GM12891 (cell line): ENCODE data around the gene RUVBL1.

Source experiments
- PAX5 ChIP-seq: IDR thresholded peaks from 2 replicates; pipeline ENCODE4 v1.6.1; 2011; ENCODE audit warnings: low read length, moderate library complexity, mild to moderate bottlenecking; ENCODE audit not compliant: insufficient read depth, severe bottlenecking
- POLR2A ChIP-seq: IDR thresholded peaks from 2 replicates; pipeline ENCODE4 v1.6.1; 2011; ENCODE audit warnings: low read depth, low read length, control low read depth
- POLR2AphosphoS5 ChIP-seq: IDR thresholded peaks from 2 replicates; pipeline ENCODE4 v1.6.1; 2011; ENCODE audit warnings: low read depth, low read length, control low read depth
- POU2F2 ChIP-seq: IDR thresholded peaks from 2 replicates; pipeline ENCODE4 v1.6.1; 2011; ENCODE audit warnings: low read depth, mild to moderate bottlenecking, control low read depth, low read length, moderate library complexity
- SPI1 ChIP-seq: IDR thresholded peaks from 2 replicates; pipeline ENCODE4 v1.6.1; 2011; ENCODE audit warnings: low read depth, low read length, control low read depth
- TAF1 ChIP-seq: IDR thresholded peaks from 2 replicates; pipeline ENCODE4 v1.6.1; 2011; ENCODE audit warnings: low read depth, low read length, control low read depth

- TF ChIP-seq TAF1 = peak; percentile 67; the same call in 1 of the 2 replicates
- TF ChIP-seq POLR2AphosphoS5 = peak; percentile 59; the same call in 1 of the 2 replicates
- peak; percentile 25; the same call in 1 of the 2 replicates for TF ChIP-seq POLR2A
- TF ChIP-seq POU2F2 = peak; percentile 84
- TF ChIP-seq SPI1 = peak; percentile 34; the same call in 1 of the 2 replicates
- no peak for TF ChIP-seq PAX5
Observed at GRCh38 chr3:128123538-128124368, at the start of gene RUVBL1.
